HCT116 (cell line): Measurements from ENCODE around the gene ENTPD6. TPM values are rescaled to one million over a fixed set of nuclear protein-coding genes. Genes with fewer than 3 reads are reported as not detected.

Experiments used
- ATAC-seq: fragments of 200-7000 bp; cut with Tn5 transposase; 2 replicates; pipeline ENCODE4 v1.9.1; 2020; ENCODE audit warnings: mild to moderate bottlenecking, moderate library complexity
- BruUV-seq: library from RNA; stranded (reverse); fragments of 400-500 nt; replicated peaks from 2 replicates; lab custom pipeline; 2021; lab: Mats Ljungman, UMichigan
- CTCF ChIA-PET: fragments of 300-600 bp; sonication (Branson Sonifier 250); formaldehyde crosslinking; loops from one replicate; lab custom pipeline; 2021; ENCODE audit warnings: antibody characterized with exemption; lab: Charles Lee
- POLR2A ChIA-PET: fragments of 300-600, 350-600 bp; sonication (Branson Sonifier 250); formaldehyde crosslinking; loops from one replicate; lab custom pipeline; 2021; ENCODE audit warnings: antibody characterized with exemption; lab: Charles Lee
- RAD21 ChIA-PET, 2 experiments: fragments of 300-600 bp; sonication (Branson Sonifier 250); formaldehyde crosslinking; loops; one replicate each; lab custom pipeline; 2023; ENCODE audit warnings: low total read pairs in 2 of 2; ENCODE audit not compliant: uncharacterized antibody in 2 of 2, unreplicated experiment in 2 of 2, low non-redundant PET in 1 of 2; lab: Charles Lee
- DNase-seq: peaks from one replicate; pipeline ENCODE4 v3.0.0-alpha.2; 2010; ENCODE audit warnings: low read depth, low spot score
- H2AFZ ChIP-seq: fragments of 200-600 bp; shearing (Covaris generic), sonication (generic); 2 replicates; pipeline ENCODE4 v1.6.1; 2017; ENCODE audit warnings: low read depth, mixed run types, mixed read lengths, antibody characterized with exemption, low read length; ENCODE audit not compliant: poor library complexity, severe bottlenecking
- H3K27ac ChIP-seq: 2 replicates; pipeline ENCODE4 v1.5.1; 2012; ENCODE audit warnings: low read depth, low read length
- H3K27me3 ChIP-seq: fragments of 200-600 bp; sonication (generic); 2 replicates; pipeline ENCODE4 v1.6.1; 2016; ENCODE audit warnings: mixed run types, low read length, mixed read lengths; ENCODE audit not compliant: insufficient read depth
- H3K36me3 ChIP-seq, 2 experiments: fragments of 200-500 bp in 1 of 2; fragments of 200-600 bp in 1 of 2; sonication (Bioruptor generic) in 1 of 2; sonication (generic) in 1 of 2; 2 replicates each; pipeline versions ENCODE4 v1.5.1 to v1.6.1; 2014 to 2016; ENCODE audit warnings: low read length in 2 of 2, inconsistent platforms in 1 of 2, mixed read lengths in 1 of 2, mixed run types in 1 of 2; ENCODE audit not compliant: insufficient read depth in 2 of 2, control insufficient read depth in 1 of 2
- H3K4me1 ChIP-seq, 2 experiments: fragments of 200-600 bp in 1 of 2; sonication (generic) in 1 of 2; 2 replicates each; pipeline versions ENCODE4 v1.5.1 to v1.6.1; 2012 to 2017; ENCODE audit warnings: low read length in 2 of 2, inconsistent platforms in 1 of 2, mild to moderate bottlenecking in 1 of 2, mixed read lengths in 1 of 2, mixed run types in 1 of 2, moderate library complexity in 1 of 2; ENCODE audit not compliant: insufficient read depth in 2 of 2, control insufficient read depth in 1 of 2
- H3K4me2 ChIP-seq: fragments of 200-600 bp; sonication (generic); 2 replicates; pipeline ENCODE4 v1.6.1; 2017; ENCODE audit warnings: mixed run types, low read length, mixed read lengths
- H3K4me3 ChIP-seq, 2 experiments: fragments of 200-600 bp in 1 of 2; sonication (generic) in 1 of 2; replicated peaks in 1 of 2; 2 replicates each; pipeline ENCODE4 v1.5.1; 2011 to 2016; ENCODE audit warnings: low read length in 2 of 2, control low read depth in 1 of 2, low read depth in 1 of 2, mild to moderate bottlenecking in 1 of 2, mixed read lengths in 1 of 2, mixed run types in 1 of 2
- H3K79me2 ChIP-seq: fragments of 200-600 bp; sonication (generic); 2 replicates; pipeline ENCODE4 v1.6.1; 2017; ENCODE audit warnings: mild to moderate bottlenecking, mixed run types, low read length, moderate library complexity, mixed read lengths; ENCODE audit not compliant: insufficient read depth
- H3K9ac ChIP-seq: fragments of 200-600 bp; sonication (generic); 2 replicates; pipeline ENCODE4 v1.6.1; 2016; ENCODE audit warnings: low read length, mixed read lengths
- H3K9me2 ChIP-seq: fragments of 200-600 bp; sonication (generic), shearing (Covaris generic); 2 replicates; pipeline ENCODE4 v1.6.1; 2017; ENCODE audit warnings: mixed run types, mild to moderate bottlenecking, moderate library complexity; ENCODE audit not compliant: insufficient read depth
- H3K9me3 ChIP-seq, 2 experiments: fragments of 200-500 bp in 1 of 2; fragments of 200-600 bp in 1 of 2; sonication (Bioruptor generic) in 1 of 2; sonication (generic) in 1 of 2; 2 replicates each; pipeline ENCODE4 v1.6.1; 2014 to 2017; ENCODE audit warnings: low read length in 2 of 2, mixed read lengths in 2 of 2, inconsistent platforms in 1 of 2, low read depth in 1 of 2, mild to moderate bottlenecking in 1 of 2, mixed run types in 1 of 2, moderate library complexity in 1 of 2; ENCODE audit not compliant: control insufficient read depth in 1 of 2, insufficient read depth in 1 of 2
- H4K20me1 ChIP-seq: fragments of 200-600 bp; sonication (generic), shearing (Covaris generic); 2 replicates; pipeline ENCODE4 v1.6.1; 2017; ENCODE audit warnings: mixed run types, mild to moderate bottlenecking, moderate library complexity; ENCODE audit not compliant: insufficient read depth
- CTCF ChIP-seq, 3 experiments: fragments of 200-600 bp in 1 of 3; sonication (generic) in 1 of 3; IDR thresholded peaks in 2 of 3; conservative IDR thresholded peaks in 1 of 3; 2 replicates each; pipeline ENCODE4 v1.5.1; 2012 to 2017; ENCODE audit warnings: low read depth in 2 of 3, low read length in 2 of 3, antibody characterized with exemption in 1 of 3, borderline replicate concordance in 1 of 3, control low read depth in 1 of 3, mild to moderate bottlenecking in 1 of 3, mixed read lengths in 1 of 3, mixed run types in 1 of 3, moderate library complexity in 1 of 3; ENCODE audit not compliant: insufficient read depth in 1 of 3
- EGR1 ChIP-seq: IDR thresholded peaks from 2 replicates; pipeline ENCODE4 v1.6.1; 2012; ENCODE audit warnings: low read depth
- EZH2 ChIP-seq: fragments of 200-600 bp; sonication (generic); IDR thresholded peaks from 2 replicates; pipeline ENCODE4 v1.6.1; 2017; ENCODE audit warnings: antibody characterized with exemption, mixed run types
- FOSL1 ChIP-seq: IDR thresholded peaks from 2 replicates; pipeline ENCODE4 v1.6.1; 2012; ENCODE audit warnings: low read depth
- POLR2A ChIP-seq: IDR thresholded peaks from 2 replicates; pipeline ENCODE4 v1.7.0; 2011; ENCODE audit warnings: borderline replicate concordance; ENCODE audit not compliant: insufficient read depth, insufficient read length; ENCODE audit errors: extremely low read depth
- RAD21 ChIP-seq: IDR thresholded peaks from 2 replicates; pipeline ENCODE4 v1.6.1; 2012; ENCODE audit warnings: low read depth, mild to moderate bottlenecking
- SP1 ChIP-seq: IDR thresholded peaks from 2 replicates; pipeline ENCODE4 v1.6.1; 2012; ENCODE audit warnings: low read depth
- SRF ChIP-seq: IDR thresholded peaks from 2 replicates; pipeline ENCODE4 v1.6.1; 2012; ENCODE audit warnings: low read depth
- TCF7L2 ChIP-seq: IDR thresholded peaks from 2 replicates; pipeline ENCODE4 v1.7.0; 2011; ENCODE audit warnings: borderline replicate concordance, inconsistent platforms; ENCODE audit not compliant: insufficient read depth, insufficient read length; ENCODE audit errors: extremely low read depth
- YY1 ChIP-seq: IDR thresholded peaks from 2 replicates; pipeline ENCODE4 v1.6.1; 2011; ENCODE audit warnings: low read length, low read depth, moderate library complexity, mild to moderate bottlenecking; ENCODE audit not compliant: insufficient replicate concordance; ENCODE audit errors: extremely low read depth
- ZNF274 ChIP-seq: fragments of 200-500 bp; sonication (Bioruptor generic); IDR thresholded peaks from 2 replicates; pipeline ENCODE4 v1.6.1; 2014; ENCODE audit warnings: mild to moderate bottlenecking, low read depth, low read length, inconsistent platforms
- intact Hi-C: fragments of 100-400 bp; cut with micrococcal nuclease; formaldehyde crosslinking; loops from 2 replicates; pipeline ENCODE4 v1.10.0; 2022
- total RNA-seq: library from RNA; stranded (reverse); gene quantifications from one replicate; pipeline ENCODE4 v1.2.1, GENCODE V29; 2021; ENCODE audit not compliant: unreplicated experiment
- TF ChIP-seq, protein P1 (sequence below): IDR thresholded peaks from 2 replicates; pipeline ENCODE4 v1.6.1; 2012; ENCODE audit warnings: low read depth

The ENTPD6 gene
- total RNA-seq, 1 experiment from 2014 or later: 89.2 TPM

DNA sequence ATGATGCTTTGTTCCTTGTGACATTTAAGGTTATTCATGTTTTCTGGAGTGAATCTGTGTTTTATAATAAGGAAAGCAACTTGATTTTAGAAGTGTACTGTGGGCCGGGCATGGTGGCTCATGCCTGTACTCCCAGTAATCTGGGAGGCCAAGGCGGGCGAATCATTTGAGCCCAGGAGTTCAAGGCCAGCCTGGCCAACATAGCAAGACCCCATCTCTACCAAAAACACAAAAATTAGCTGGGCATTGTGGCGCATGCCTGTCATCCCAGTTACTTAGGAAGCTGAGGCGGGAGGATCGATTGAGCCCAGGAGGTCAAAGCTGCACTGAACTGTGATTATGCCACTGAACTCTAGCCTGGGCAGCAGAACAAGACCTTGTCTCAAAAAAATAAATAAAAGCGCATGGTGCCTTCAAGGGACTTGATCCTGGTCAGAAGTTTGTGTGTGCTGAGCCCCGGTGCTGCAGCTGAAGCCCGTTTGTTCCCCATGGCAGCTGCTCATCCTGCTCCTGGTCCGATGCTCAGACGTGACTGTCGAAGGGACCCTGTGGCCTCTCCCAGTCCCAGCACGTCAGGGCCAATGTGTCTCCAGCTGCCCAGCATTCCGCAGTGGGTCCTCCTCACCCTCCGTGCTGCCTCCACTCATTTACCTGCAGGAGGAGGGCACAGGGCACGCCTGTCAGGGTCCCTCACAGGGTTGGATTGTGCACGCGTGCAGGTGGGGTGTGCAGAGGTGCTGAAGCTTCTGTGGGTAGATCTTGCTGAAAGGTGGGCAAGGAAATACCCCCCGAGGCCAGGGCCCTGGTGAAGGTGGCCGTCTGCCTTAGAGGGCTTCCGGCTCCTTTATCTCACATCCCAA is 18.3 kb downstream of the ENTPD6 start (continued):
- TF ChIP-seq CTCF (IDR thresholded peaks at IDR 0.05 in 2 of 3, conservative IDR thresholded peaks at IDR 0.05 in 1 of 3; ENCODE audit: borderline replicate concordance in 1 of 3, insufficient read depth in 1 of 3, low read depth in 2 of 3, low read length in 2 of 3): no peak
- no peak for TF ChIP-seq ZNF274
- TF ChIP-seq POLR2A: no peak
- no peak for TF ChIP-seq EZH2
- TF ChIP-seq TCF7L2: no peak
- TF ChIP-seq FOSL1: no peak
- TF ChIP-seq EGR1: no peak
- TF ChIP-seq SRF: no peak
- TF ChIP-seq YY1: no peak

- Histone ChIP-seq H3K4me2 (no peak overlapping the region), H3K4me1 (no peaks in the 10 kb centered on the region)
- TF ChIP-seq RAD21 (no peak), SP1 (no peak)
- TF ChIP-seq, protein P1, sequence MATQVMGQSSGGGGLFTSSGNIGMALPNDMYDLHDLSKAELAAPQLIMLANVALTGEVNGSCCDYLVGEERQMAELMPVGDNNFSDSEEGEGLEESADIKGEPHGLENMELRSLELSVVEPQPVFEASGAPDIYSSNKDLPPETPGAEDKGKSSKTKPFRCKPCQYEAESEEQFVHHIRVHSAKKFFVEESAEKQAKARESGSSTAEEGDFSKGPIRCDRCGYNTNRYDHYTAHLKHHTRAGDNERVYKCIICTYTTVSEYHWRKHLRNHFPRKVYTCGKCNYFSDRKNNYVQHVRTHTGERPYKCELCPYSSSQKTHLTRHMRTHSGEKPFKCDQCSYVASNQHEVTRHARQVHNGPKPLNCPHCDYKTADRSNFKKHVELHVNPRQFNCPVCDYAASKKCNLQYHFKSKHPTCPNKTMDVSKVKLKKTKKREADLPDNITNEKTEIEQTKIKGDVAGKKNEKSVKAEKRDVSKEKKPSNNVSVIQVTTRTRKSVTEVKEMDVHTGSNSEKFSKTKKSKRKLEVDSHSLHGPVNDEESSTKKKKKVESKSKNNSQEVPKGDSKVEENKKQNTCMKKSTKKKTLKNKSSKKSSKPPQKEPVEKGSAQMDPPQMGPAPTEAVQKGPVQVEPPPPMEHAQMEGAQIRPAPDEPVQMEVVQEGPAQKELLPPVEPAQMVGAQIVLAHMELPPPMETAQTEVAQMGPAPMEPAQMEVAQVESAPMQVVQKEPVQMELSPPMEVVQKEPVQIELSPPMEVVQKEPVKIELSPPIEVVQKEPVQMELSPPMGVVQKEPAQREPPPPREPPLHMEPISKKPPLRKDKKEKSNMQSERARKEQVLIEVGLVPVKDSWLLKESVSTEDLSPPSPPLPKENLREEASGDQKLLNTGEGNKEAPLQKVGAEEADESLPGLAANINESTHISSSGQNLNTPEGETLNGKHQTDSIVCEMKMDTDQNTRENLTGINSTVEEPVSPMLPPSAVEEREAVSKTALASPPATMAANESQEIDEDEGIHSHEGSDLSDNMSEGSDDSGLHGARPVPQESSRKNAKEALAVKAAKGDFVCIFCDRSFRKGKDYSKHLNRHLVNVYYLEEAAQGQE: no peak
- TF ChIP-seq, all 23 proteins: peak for 0
- RAD21 ChIA-PET: no interaction called here
- Histone ChIP-seq H3K36me3 (peaks cover 19 to 23% of the 10 kb centered on the region in 2 experiments), H2AFZ (no peak overlapping the region), H3K4me3 (no peak overlapping the region), H4K20me1 (no peaks in the 10 kb centered on the region), H3K9me3 (no peaks in the 10 kb centered on the region), H3K27ac (no peak overlapping the region), H3K9ac (no peak overlapping the region), H3K27me3 (no peaks in the 10 kb centered on the region), H3K9me2 (no peaks in the 10 kb centered on the region), H3K79me2 (peaks cover 5% of the 10 kb centered on the region; the same call in 1 of the 2 replicates)
- intact Hi-C loops: no loop called here
- ATAC-seq (no peak), DNase-seq (no peak)
- CTCF ChIA-PET: no interaction called here
- POLR2A ChIA-PET: no interaction called here
- BruUV-seq: no TSS peak
Measured at GRCh38 chr20:25214426-25214790, 18.9 kb downstream of the ENTPD6 start.
